Activated CD4-positive, alpha-beta T cell treated with anti-CD3 and anti-CD28 coated beads, Interleukin-2, amount 10 ng/mL, durations not matched to agents 7 days and 5 days (primary cell): Measurements from ENCODE around the gene SNRPF. TPM values are rescaled to one million over a fixed set of nuclear protein-coding genes. Genes with fewer than 3 reads are reported as not detected.

Experiments used
- CTCF ChIA-PET: fragments of 350-600 bp; sonication (Branson Sonifier 250); formaldehyde crosslinking; loops from one replicate; lab custom pipeline; 2021; ENCODE audit warnings: antibody characterized with exemption; lab: Charles Lee
- POLR2A ChIA-PET: fragments of 350-600 bp; sonication (Branson Sonifier 250); formaldehyde crosslinking; loops from one replicate; lab custom pipeline; 2021; ENCODE audit warnings: antibody characterized with exemption; lab: Charles Lee
- DNase-seq: peaks from one replicate; pipeline ENCODE4 v3.0.0-alpha.2; 2020
- H3K27ac Mint-ChIP-seq: one replicate; pipeline ENCODE4 v1.8.0; 2021; ENCODE audit warnings: mild to moderate bottlenecking, moderate library complexity, mixed read lengths
- H3K27me3 Mint-ChIP-seq: one replicate; pipeline ENCODE4 v1.8.0; 2021; ENCODE audit warnings: mixed read lengths
- H3K36me3 Mint-ChIP-seq: one replicate; pipeline ENCODE4 v1.8.0; 2021; ENCODE audit warnings: low read depth, mixed read lengths
- H3K4me1 Mint-ChIP-seq: one replicate; pipeline ENCODE4 v1.8.0; 2021; ENCODE audit warnings: mixed read lengths
- H3K4me3 Mint-ChIP-seq: one replicate; pipeline ENCODE4 v1.8.0; 2021; ENCODE audit warnings: mild to moderate bottlenecking, moderate library complexity, mixed read lengths
- H3K9me3 Mint-ChIP-seq: one replicate; pipeline ENCODE4 v1.8.0; 2021; ENCODE audit warnings: mixed read lengths
- total RNA-seq, 2 experiments: library from RNA; stranded (reverse); gene quantifications; one replicate each; pipeline ENCODE4 v1.2.3, GENCODE V29; 2021

The SNRPF gene
- total RNA-seq, 2 experiments from 2014 or later = 23.2 to 32.8 TPM

DNA sequence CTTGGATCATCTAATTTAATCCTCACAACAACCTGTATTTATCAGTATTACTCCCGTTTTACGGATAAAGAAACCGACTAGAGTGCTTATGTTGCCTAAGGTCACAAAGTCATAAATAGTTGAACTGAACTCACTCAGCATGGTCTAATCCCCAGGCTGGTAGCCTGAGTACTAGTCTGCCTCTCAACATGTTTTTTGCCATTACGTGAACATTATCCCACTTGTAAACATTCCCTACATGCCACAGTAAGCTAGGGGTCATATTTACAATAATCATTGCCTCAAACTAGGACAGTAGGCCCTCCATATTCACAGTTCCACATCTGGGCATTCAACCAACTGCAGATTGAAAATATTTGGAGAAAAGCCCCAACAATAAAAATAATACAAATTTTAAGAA, 12.1 kb downstream of the SNRPF start:
- H3K36me3 Mint-ChIP-seq = peaks cover 26% of the 10 kb centered on the region
- DNase-seq = no peak
- ChIA-PET POLR2A (no interaction called here), CTCF (interaction anchor here (1.8 kb wide), 1 partner anchor 12 kb away, joined by 4 read pairs; the partner anchor contains the start of gene SNRPF)
- no peaks in the 10 kb centered on the region for H3K27me3 Mint-ChIP-seq
- no peak overlapping the region for H3K4me3 Mint-ChIP-seq
- H3K27ac Mint-ChIP-seq = no peak overlapping the region
- H3K4me1 Mint-ChIP-seq = peaks cover 3% of the 10 kb centered on the region
- no peaks in the 10 kb centered on the region for H3K9me3 Mint-ChIP-seq

DNA sequence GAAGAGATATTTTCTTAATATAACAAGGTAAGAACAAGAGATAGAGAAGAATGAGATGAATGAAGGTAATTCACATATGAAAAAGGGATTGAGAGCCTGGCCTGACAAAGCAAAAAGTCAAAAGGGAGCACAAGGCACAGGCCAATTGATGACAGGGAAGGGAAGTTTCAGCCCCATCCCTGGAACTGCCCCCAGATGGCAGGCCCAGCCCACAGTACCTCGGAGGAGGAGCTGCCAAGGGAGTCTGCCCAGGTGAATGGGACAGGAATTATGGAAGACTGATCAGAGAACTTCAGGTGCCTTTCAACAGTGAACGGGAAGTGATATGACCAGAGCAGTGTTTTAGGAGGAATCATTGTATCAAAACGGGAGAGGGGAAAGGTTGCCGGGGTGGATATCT, 15.7 kb downstream of the SNRPF start:
- Mint-ChIP-seq H3K9me3 (no peaks in the 10 kb centered on the region), H3K4me3 (no peak overlapping the region), H3K4me1 (no peaks in the 10 kb centered on the region), H3K27ac (no peak overlapping the region), H3K36me3 (peaks cover 8% of the 10 kb centered on the region), H3K27me3 (no peaks in the 10 kb centered on the region)
- ChIA-PET CTCF (no interaction called here), POLR2A (interaction anchor here (0.6 kb wide), 1 partner anchor 16 kb away, joined by 3 read pairs; the partner anchor contains the start of gene SNRPF)
- no peak for DNase-seq

DNA sequence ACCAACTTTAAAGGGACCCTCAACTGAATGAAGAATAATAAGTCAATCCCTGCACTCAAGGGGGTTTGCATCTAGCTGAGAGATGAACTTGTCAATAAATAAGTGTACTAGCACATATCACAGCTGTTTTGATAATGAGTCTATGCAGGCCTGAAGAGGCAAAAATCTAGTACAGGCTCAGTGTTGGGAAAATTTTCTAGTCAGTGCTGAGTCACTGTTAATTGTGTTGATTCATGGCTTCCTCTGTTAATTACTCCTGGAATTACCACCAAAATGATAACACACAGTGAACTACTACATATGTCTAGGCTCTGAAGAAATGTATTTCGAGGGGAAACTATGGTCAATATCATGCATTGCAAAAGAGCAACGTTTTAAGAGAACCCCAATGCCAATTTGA, 18.9 kb downstream of the SNRPF start:
- POLR2A ChIA-PET = no interaction called here

DNA sequence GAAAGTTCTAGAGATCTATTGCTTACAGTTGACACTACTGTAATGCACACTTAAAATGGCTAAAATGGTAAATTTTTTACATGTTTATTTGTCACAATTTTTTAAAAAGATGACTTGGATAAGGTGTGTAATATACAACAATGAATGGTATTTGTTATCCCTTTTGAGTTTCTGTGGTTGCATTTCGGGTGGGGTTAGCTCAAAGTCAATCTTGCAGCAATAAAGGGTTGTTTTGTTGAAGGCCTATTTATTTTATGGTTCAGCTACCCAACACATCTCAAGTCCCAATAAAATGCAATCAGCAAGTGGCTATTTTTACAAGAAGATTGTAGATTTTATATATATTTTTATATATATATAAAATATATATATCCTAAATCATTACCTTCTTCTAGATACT, 22.1 kb downstream of the SNRPF start:
- DNase-seq = no peak
- ChIA-PET POLR2A (no interaction called here), CTCF (no interaction called here)
- H3K9me3 Mint-ChIP-seq = no peaks in the 10 kb centered on the region
- no peaks in the 10 kb centered on the region for H3K36me3 Mint-ChIP-seq
- H3K4me1 Mint-ChIP-seq = no peaks in the 10 kb centered on the region
- H3K27me3 Mint-ChIP-seq = peaks cover 5% of the 10 kb centered on the region
- H3K27ac Mint-ChIP-seq = no peak overlapping the region
- H3K4me3 Mint-ChIP-seq = no peak overlapping the region

More for the DNA sequence above, 18.9 kb downstream of the SNRPF start:
- Mint-ChIP-seq H3K27me3 (no peaks in the 10 kb centered on the region), H3K4me3 (no peak overlapping the region), H3K27ac (no peak overlapping the region), H3K4me1 (no peaks in the 10 kb centered on the region), H3K36me3 (peaks cover 3% of the 10 kb centered on the region), H3K9me3 (no peaks in the 10 kb centered on the region)
- CTCF ChIA-PET = interaction anchor here (1.2 kb wide), 1 partner anchor 11 kb away, joined by 3 read pairs; no protein-coding TSS in a partner anchor
- no peak for DNase-seq

GRCh38 chr12:95881331-95881955, 22.7 kb downstream of the SNRPF start:
- no peak overlapping the region for H3K27ac Mint-ChIP-seq
- no peak overlapping the region for H3K4me3 Mint-ChIP-seq
- no peak for DNase-seq
- H3K36me3 Mint-ChIP-seq = no peaks in the 10 kb centered on the region
- no peaks in the 10 kb centered on the region for H3K9me3 Mint-ChIP-seq
- peaks cover 5% of the 10 kb centered on the region for H3K27me3 Mint-ChIP-seq
- CTCF ChIA-PET = no interaction called here
- H3K4me1 Mint-ChIP-seq = no peaks in the 10 kb centered on the region
- POLR2A ChIA-PET = no interaction called here

GRCh38 chr12:95882080-95882479, 23.3 kb downstream of the SNRPF start:
- H3K9me3 Mint-ChIP-seq = no peaks in the 10 kb centered on the region
- ChIA-PET CTCF (no interaction called here), POLR2A (no interaction called here)

DNA sequence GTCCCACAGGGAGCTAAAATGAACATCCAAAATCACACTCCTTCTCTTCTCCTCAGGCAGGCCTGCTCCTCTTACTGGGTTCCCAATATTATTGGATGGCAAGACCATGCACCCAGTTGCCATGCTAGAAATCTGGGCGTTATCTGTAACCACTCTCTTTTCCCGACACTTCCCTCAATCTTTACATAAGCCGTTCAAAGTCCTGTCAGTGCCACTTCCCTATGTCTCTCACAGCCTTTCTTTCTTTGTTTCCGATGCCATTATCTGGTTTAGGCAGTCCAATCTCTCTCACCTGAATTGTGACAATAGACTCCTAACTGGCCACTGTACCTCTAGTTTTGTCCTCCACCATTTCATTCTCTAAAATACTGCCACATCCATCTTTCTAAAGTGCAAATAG, 24.1 kb downstream of the SNRPF start:
- POLR2A ChIA-PET = no interaction called here
- Mint-ChIP-seq H3K27me3 (peaks cover 6% of the 10 kb centered on the region), H3K36me3 (no peaks in the 10 kb centered on the region), H3K4me1 (no peaks in the 10 kb centered on the region), H3K27ac (no peak overlapping the region), H3K9me3 (no peaks in the 10 kb centered on the region), H3K4me3 (no peak overlapping the region)
- CTCF ChIA-PET = no interaction called here
- no peak for DNase-seq

More at GRCh38 chr12:95882080-95882479, 23.3 kb downstream of the SNRPF start:
- no peak overlapping the region for H3K27ac Mint-ChIP-seq
- H3K4me3 Mint-ChIP-seq = no peak overlapping the region
- no peaks in the 10 kb centered on the region for H3K4me1 Mint-ChIP-seq
- no peaks in the 10 kb centered on the region for H3K36me3 Mint-ChIP-seq
- H3K27me3 Mint-ChIP-seq = peaks cover 5% of the 10 kb centered on the region
- no peak for DNase-seq

DNA sequence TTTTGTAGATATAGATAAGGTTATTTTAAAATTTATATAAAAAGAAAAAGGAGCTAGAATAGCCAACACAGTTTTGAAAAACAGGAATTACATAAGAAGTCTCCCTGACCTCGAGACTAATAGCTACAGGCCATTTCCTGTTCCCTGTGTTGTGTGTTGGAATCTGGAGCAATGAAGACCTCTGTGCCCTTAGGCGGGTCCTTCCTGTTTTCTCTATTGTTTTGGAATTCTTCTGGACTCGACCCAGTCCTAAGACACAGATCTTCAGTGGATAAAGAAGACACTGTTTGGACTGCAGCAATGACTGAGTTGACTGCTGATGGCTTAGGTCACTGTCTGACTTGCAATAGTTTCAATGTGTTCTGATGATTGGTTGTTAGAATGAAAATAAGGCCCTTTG, 26.2 kb downstream of the SNRPF start:
- DNase-seq = no peak
- ChIA-PET POLR2A (no interaction called here), CTCF (no interaction called here)
- Mint-ChIP-seq H3K36me3 (no peaks in the 10 kb centered on the region), H3K9me3 (no peaks in the 10 kb centered on the region), H3K4me3 (no peak overlapping the region), H3K4me1 (no peaks in the 10 kb centered on the region), H3K27me3 (peaks cover 8% of the 10 kb centered on the region), H3K27ac (no peak overlapping the region)

DNA sequence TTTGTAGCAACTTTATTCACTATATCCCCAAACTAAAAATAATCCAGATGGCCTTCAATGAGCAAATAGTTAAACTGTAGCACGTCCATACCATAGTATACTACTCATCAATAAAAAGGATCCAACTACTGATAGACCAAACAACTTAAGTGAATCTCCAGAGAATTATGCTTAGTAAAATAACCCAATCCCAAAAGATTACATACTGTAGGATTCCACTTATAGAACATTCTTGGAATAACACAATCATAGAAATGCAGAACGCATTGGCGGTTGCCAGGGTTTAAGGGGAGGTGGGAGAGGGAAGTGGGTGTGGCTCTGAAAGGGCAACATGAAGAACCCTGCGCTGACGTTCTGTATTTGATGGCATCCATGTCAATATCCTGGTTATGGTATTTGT, 28.6 kb downstream of the SNRPF start:
- ChIA-PET POLR2A (no interaction called here), CTCF (no interaction called here)
- Mint-ChIP-seq H3K4me1 (no peaks in the 10 kb centered on the region), H3K27ac (no peak overlapping the region), H3K36me3 (no peaks in the 10 kb centered on the region), H3K9me3 (no peaks in the 10 kb centered on the region), H3K27me3 (peaks cover 11% of the 10 kb centered on the region), H3K4me3 (no peak overlapping the region)
- DNase-seq = no peak

- no peaks in the 10 kb centered on the region for H3K9me3 Mint-ChIP-seq
- ChIA-PET POLR2A (no interaction called here), CTCF (no interaction called here)
- no peak overlapping the region for H3K27ac Mint-ChIP-seq
- peaks cover 11% of the 10 kb centered on the region for H3K27me3 Mint-ChIP-seq
- H3K4me3 Mint-ChIP-seq = no peak overlapping the region
- no peaks in the 10 kb centered on the region for H3K4me1 Mint-ChIP-seq
- no peaks in the 10 kb centered on the region for H3K36me3 Mint-ChIP-seq
- no peak for DNase-seq
These were observed 32.2 kb downstream of the SNRPF start for GRCh38 chr12:95890958-95891357.

- Mint-ChIP-seq H3K9me3 (no peaks in the 10 kb centered on the region), H3K27me3 (peaks cover 6% of the 10 kb centered on the region), H3K27ac (no peak overlapping the region), H3K36me3 (no peaks in the 10 kb centered on the region), H3K4me3 (no peak overlapping the region), H3K4me1 (no peaks in the 10 kb centered on the region)
- ChIA-PET POLR2A (no interaction called here), CTCF (interaction anchor here (1.3 kb wide), 1 partner anchor 18 kb away, joined by 3 read pairs; no protein-coding TSS in a partner anchor)
- no peak for DNase-seq
These were observed 38.1 kb downstream of the SNRPF start for GRCh38 chr12:95896846-95897245.

DNA sequence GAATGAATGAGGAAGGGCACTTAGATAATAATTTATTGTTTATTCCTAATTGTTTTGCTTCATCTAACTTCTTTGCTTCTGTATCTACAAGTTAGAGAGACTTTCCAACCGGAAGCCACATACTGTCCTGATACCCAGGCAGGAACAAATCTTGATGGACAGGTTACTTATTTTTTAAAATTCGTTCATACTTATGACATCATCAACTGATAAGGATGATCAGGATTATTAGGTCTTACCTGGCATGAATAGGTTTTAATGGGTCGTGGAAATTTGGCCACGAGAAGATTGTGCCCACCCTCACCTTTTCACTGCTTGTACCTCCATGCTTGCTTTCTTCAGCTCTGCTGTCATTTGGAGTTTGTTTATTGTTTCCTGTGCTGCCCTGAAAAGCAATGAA, 39.3 kb downstream of the SNRPF start:
- H3K36me3 Mint-ChIP-seq = no peaks in the 10 kb centered on the region
- peaks cover under 1% of the 10 kb centered on the region for H3K9me3 Mint-ChIP-seq
- no peaks in the 10 kb centered on the region for H3K4me1 Mint-ChIP-seq
- H3K4me3 Mint-ChIP-seq = no peak overlapping the region
- H3K27me3 Mint-ChIP-seq = peaks cover 14% of the 10 kb centered on the region
- ChIA-PET CTCF (no interaction called here), POLR2A (no interaction called here)
- no peak for DNase-seq
- no peak overlapping the region for H3K27ac Mint-ChIP-seq

DNA sequence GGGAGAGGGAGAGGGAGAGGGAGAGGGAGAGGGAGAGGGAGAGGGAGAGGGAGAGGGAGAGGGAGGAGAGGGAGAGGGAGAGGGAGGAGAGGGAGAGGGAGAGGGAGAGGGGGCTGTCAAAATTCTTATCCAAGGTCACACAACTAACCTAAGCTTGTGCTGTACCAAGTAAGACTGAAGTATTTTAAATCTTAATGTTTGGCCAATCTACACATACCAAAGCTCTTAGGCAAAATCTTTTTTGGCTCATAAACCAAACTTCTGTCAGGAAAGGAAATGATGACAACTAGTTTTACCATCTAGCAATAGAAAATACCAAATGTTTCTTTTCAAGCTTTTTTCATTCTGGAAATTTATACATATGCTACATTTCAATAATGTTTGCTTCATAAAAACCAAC, 49.8 kb downstream of the SNRPF start:
- H3K4me1 Mint-ChIP-seq = no peaks in the 10 kb centered on the region
- peaks cover 35% of the 10 kb centered on the region for H3K27me3 Mint-ChIP-seq
- ChIA-PET POLR2A (no interaction called here), CTCF (no interaction called here)
- H3K9me3 Mint-ChIP-seq = no peaks in the 10 kb centered on the region
- no peak overlapping the region for H3K27ac Mint-ChIP-seq
- no peaks in the 10 kb centered on the region for H3K36me3 Mint-ChIP-seq
- DNase-seq = no peak
- H3K4me3 Mint-ChIP-seq = no peak overlapping the region

- H3K36me3 Mint-ChIP-seq = no peaks in the 10 kb centered on the region
- peaks cover 30% of the 10 kb centered on the region for H3K27me3 Mint-ChIP-seq
- H3K4me3 Mint-ChIP-seq = no peak overlapping the region
- H3K4me1 Mint-ChIP-seq = no peaks in the 10 kb centered on the region
- no peak for DNase-seq
- H3K9me3 Mint-ChIP-seq = no peaks in the 10 kb centered on the region
- ChIA-PET POLR2A (no interaction called here), CTCF (no interaction called here)
- no peak overlapping the region for H3K27ac Mint-ChIP-seq
These were observed 51.1 kb downstream of the SNRPF start for GRCh38 chr12:95909871-95910270.
